ENCODE results near the gene CBX2.

The CBX2 gene

GRCh38 chr17:79761894-79762589 is 15.9 kb upstream of the CBX2 start:
- Histone ChIP-seq H3K9me2 (replicated peaks; ENCODE audit: insufficient read depth, low read length) (no peaks in the 10 kb centered on the region), H2AFZ (ENCODE audit: low read depth, low read length, severe bottlenecking) (no peak overlapping the region), H3K9me3 (ENCODE audit: insufficient read depth, low read length) (no peaks in the 10 kb centered on the region), H3K4me3 (ENCODE audit: insufficient read depth, low read length, poor library complexity, severe bottlenecking) (no peak overlapping the region), H3F3A (ENCODE audit: insufficient read depth) (no peaks in the 10 kb centered on the region), H3K79me2 (ENCODE audit: insufficient read depth, low read length) (no peaks in the 10 kb centered on the region), H3K9ac (ENCODE audit: low read length) (no peak overlapping the region), H3K27ac (ENCODE audit: low read depth, low read length) (no peak overlapping the region), H3K36me3 (ENCODE audit: low read length) (no peaks in the 10 kb centered on the region), H3K27me3 (ENCODE audit: low read length) (no peaks in the 10 kb centered on the region), H4K20me1 (ENCODE audit: low read depth, low read length) (no peaks in the 10 kb centered on the region), H3K4me2 (ENCODE audit: low read depth, low read length, poor library complexity, severe bottlenecking) (no peak overlapping the region)
- TF ChIP-seq CTCF (IDR thresholded peaks at IDR 0.05; ENCODE audit: insufficient read depth, low read length, poor library complexity, severe bottlenecking) = no peak
- TF ChIP-seq EZH2phosphoT487 (conservative IDR thresholded peaks at IDR 0.05; ENCODE audit: low read length) = no peak

- no peaks in the 10 kb centered on the region for H3K9me2 ChIP-seq (replicated peaks; ENCODE audit: insufficient read depth, low read length)
- H2AFZ ChIP-seq (ENCODE audit: low read depth, low read length, severe bottlenecking) = no peak overlapping the region
- no peaks in the 10 kb centered on the region for H3K36me3 ChIP-seq (ENCODE audit: low read length)
- H3K4me3 ChIP-seq (ENCODE audit: insufficient read depth, low read length, poor library complexity, severe bottlenecking) = no peak overlapping the region
- H4K20me1 ChIP-seq (ENCODE audit: low read depth, low read length) = no peaks in the 10 kb centered on the region
- no peaks in the 10 kb centered on the region for H3K79me2 ChIP-seq (ENCODE audit: insufficient read depth, low read length)
- no peak overlapping the region for H3K9ac ChIP-seq (ENCODE audit: low read length)
- H3K9me3 ChIP-seq (ENCODE audit: insufficient read depth, low read length) = no peaks in the 10 kb centered on the region
- H3K27ac ChIP-seq (ENCODE audit: low read depth, low read length) = no peak overlapping the region
- no peaks in the 10 kb centered on the region for H3K27me3 ChIP-seq (ENCODE audit: low read length)
- no peaks in the 10 kb centered on the region for H3F3A ChIP-seq (ENCODE audit: insufficient read depth)
- TF ChIP-seq CTCF (IDR thresholded peaks at IDR 0.05; ENCODE audit: insufficient read depth, low read length, poor library complexity, severe bottlenecking) = no peak
- no peak overlapping the region for H3K4me2 ChIP-seq (ENCODE audit: low read depth, low read length, poor library complexity, severe bottlenecking)
These were observed 12.2 kb upstream of the CBX2 start for GRCh38 chr17:79765708-79766107.

- Histone ChIP-seq H3K27ac (ENCODE audit: low read depth, low read length) (no peak overlapping the region), H4K20me1 (ENCODE audit: low read depth, low read length) (no peaks in the 10 kb centered on the region), H3F3A (ENCODE audit: insufficient read depth) (no peaks in the 10 kb centered on the region), H2AFZ (ENCODE audit: low read depth, low read length, severe bottlenecking) (no peak overlapping the region), H3K27me3 (ENCODE audit: low read length) (no peaks in the 10 kb centered on the region), H3K9ac (ENCODE audit: low read length) (no peak overlapping the region), H3K4me3 (ENCODE audit: insufficient read depth, low read length, poor library complexity, severe bottlenecking) (no peak overlapping the region), H3K9me2 (replicated peaks; ENCODE audit: insufficient read depth, low read length) (no peaks in the 10 kb centered on the region), H3K4me2 (ENCODE audit: low read depth, low read length, poor library complexity, severe bottlenecking) (no peak overlapping the region), H3K36me3 (ENCODE audit: low read length) (no peaks in the 10 kb centered on the region), H3K9me3 (ENCODE audit: insufficient read depth, low read length) (no peaks in the 10 kb centered on the region), H3K79me2 (ENCODE audit: insufficient read depth, low read length) (no peaks in the 10 kb centered on the region)
- TF ChIP-seq EZH2phosphoT487 (conservative IDR thresholded peaks at IDR 0.05; ENCODE audit: low read length) (no peak), CTCF (IDR thresholded peaks at IDR 0.05; ENCODE audit: insufficient read depth, low read length, poor library complexity, severe bottlenecking) (no peak)
These were observed 8.1 kb upstream of the CBX2 start for GRCh38 chr17:79769570-79770506.

All from SU-DHL-6 (cell line).